H9 (cell line): Measurements from ENCODE around the gene CD209. TPM values are rescaled to one million over a fixed set of nuclear protein-coding genes. Genes with fewer than 3 reads are reported as not detected.

Source experiments
- DNase-seq: peaks from one replicate; pipeline ENCODE4 v3.0.0-alpha.2; 2017
- H2AFZ ChIP-seq: one replicate; pipeline ENCODE4 v1.6.1; 2013; ENCODE audit warnings: mild to moderate bottlenecking, low read length, control low read depth, moderate library complexity
- H2AK5ac ChIP-seq: 2 replicates; pipeline ENCODE4 v1.6.1; 2013; ENCODE audit warnings: low read length, control low read depth, mixed read lengths; ENCODE audit not compliant: insufficient read length
- H2BK120ac ChIP-seq: one replicate; pipeline ENCODE4 v1.6.1; 2013; ENCODE audit warnings: low read depth, mild to moderate bottlenecking, low read length, control low read depth, inconsistent platforms; ENCODE audit not compliant: poor library complexity, severe bottlenecking
- H2BK12ac ChIP-seq: 2 replicates; pipeline ENCODE4 v1.6.1; 2013; ENCODE audit warnings: low read length, control low read depth, mixed read lengths, low read depth; ENCODE audit not compliant: insufficient read length
- H2BK15ac ChIP-seq: 2 replicates; pipeline ENCODE4 v1.6.1; 2013; ENCODE audit warnings: low read depth, low read length, control low read depth
- H2BK20ac ChIP-seq: one replicate; pipeline ENCODE4 v1.6.1; 2013; ENCODE audit warnings: low read depth, mild to moderate bottlenecking, low read length, control low read depth, inconsistent platforms; ENCODE audit not compliant: poor library complexity, severe bottlenecking
- H2BK5ac ChIP-seq: 2 replicates; pipeline ENCODE4 v1.6.1; 2013; ENCODE audit warnings: low read length, control low read depth, mixed read lengths; ENCODE audit not compliant: insufficient read length
- H3K14ac ChIP-seq: 2 replicates; pipeline ENCODE4 v1.6.1; 2013; ENCODE audit warnings: low read length, control low read depth; ENCODE audit not compliant: insufficient read depth
- H3K18ac ChIP-seq: 2 replicates; pipeline ENCODE4 v1.6.1; 2013; ENCODE audit warnings: low read depth, mild to moderate bottlenecking, mixed read lengths, low read length, control low read depth; ENCODE audit not compliant: insufficient read length
- H3K23ac ChIP-seq: 2 replicates; pipeline ENCODE4 v1.6.1; 2013; ENCODE audit warnings: low read length, control low read depth, mixed read lengths, low read depth; ENCODE audit not compliant: insufficient read length
- H3K23me2 ChIP-seq: 2 replicates; pipeline ENCODE4 v1.6.1; 2013; ENCODE audit warnings: low read depth, mild to moderate bottlenecking, mixed read lengths, low read length, control low read depth; ENCODE audit not compliant: insufficient read length, poor library complexity, severe bottlenecking
- H3K27ac ChIP-seq: 2 replicates; pipeline ENCODE4 v1.5.1; 2013; ENCODE audit warnings: low read length, control low read depth, mixed read lengths, low read depth; ENCODE audit not compliant: insufficient read length
- H3K27me3 ChIP-seq: 2 replicates; pipeline ENCODE4 v1.6.1; 2013; ENCODE audit warnings: low read length, control low read depth, inconsistent platforms; ENCODE audit not compliant: insufficient read depth
- H3K4ac ChIP-seq: 2 replicates; pipeline ENCODE4 v1.6.1; 2013; ENCODE audit warnings: low read depth, mild to moderate bottlenecking, control low read depth, inconsistent platforms, low read length, moderate library complexity
- H3K4me1 ChIP-seq: 2 replicates; pipeline ENCODE4 v1.6.1; 2013; ENCODE audit warnings: low read length, control low read depth, inconsistent platforms; ENCODE audit not compliant: insufficient read depth
- H3K4me2 ChIP-seq: 2 replicates; pipeline ENCODE4 v1.6.1; 2013; ENCODE audit warnings: low read length, control low read depth, mixed read lengths; ENCODE audit not compliant: insufficient read length, insufficient read depth
- H3K56ac ChIP-seq: 2 replicates; pipeline ENCODE4 v1.6.1; 2013; ENCODE audit warnings: low read depth, mild to moderate bottlenecking, mixed read lengths, low read length, control low read depth; ENCODE audit not compliant: insufficient read length
- H3K79me1 ChIP-seq: 2 replicates; pipeline ENCODE4 v1.6.1; 2013; ENCODE audit warnings: low read depth, mild to moderate bottlenecking, moderate library complexity, low read length, control low read depth, inconsistent platforms; ENCODE audit not compliant: insufficient read depth, poor library complexity, severe bottlenecking
- H3K79me2 ChIP-seq: 2 replicates; pipeline ENCODE4 v1.6.1; 2013; ENCODE audit warnings: low read length, control low read depth, inconsistent platforms; ENCODE audit not compliant: insufficient read depth
- H3K9ac ChIP-seq: 2 replicates; pipeline ENCODE4 v1.6.1; 2013; ENCODE audit warnings: low read length, control low read depth, mixed read lengths; ENCODE audit not compliant: insufficient read length; ENCODE audit errors: extremely low read depth
- H3K9me3 ChIP-seq: one replicate; pipeline ENCODE4 v1.6.1; 2013; ENCODE audit warnings: low read depth, low read length, inconsistent platforms; ENCODE audit not compliant: control insufficient read depth
- H3T11ph ChIP-seq: one replicate; pipeline ENCODE4 v1.6.1; 2013; ENCODE audit warnings: mild to moderate bottlenecking, low read length, control low read depth, inconsistent platforms
- H4K20me1 ChIP-seq: one replicate; pipeline ENCODE4 v1.6.1; 2013; ENCODE audit not compliant: control insufficient read depth, insufficient read length, insufficient read depth
- H4K5ac ChIP-seq: 2 replicates; pipeline ENCODE4 v1.6.1; 2013; ENCODE audit warnings: low read depth, mild to moderate bottlenecking, mixed read lengths, low read length, control low read depth; ENCODE audit not compliant: insufficient read length
- H4K8ac ChIP-seq: replicated peaks from 2 replicates; pipeline ENCODE4 v1.6.1; 2013; ENCODE audit warnings: low read length, control low read depth, mixed read lengths, low read depth; ENCODE audit not compliant: insufficient read length
- H4K91ac ChIP-seq: 2 replicates; pipeline ENCODE4 v1.6.1; 2013; ENCODE audit warnings: low read depth, mild to moderate bottlenecking, moderate library complexity, mixed read lengths, low read length, control low read depth; ENCODE audit not compliant: insufficient read length
- H3K27ac Mint-ChIP-seq, 3 experiments: 2 replicates in 2 of 3; 3 replicates in 1 of 3; pipeline ENCODE4 v1.8.0; 2020 to 2021; ENCODE audit warnings: mixed read lengths in 3 of 3, mild to moderate bottlenecking in 1 of 3, moderate library complexity in 1 of 3
- H3K27me3 Mint-ChIP-seq: 2 replicates; pipeline ENCODE4 v1.8.0; 2021; ENCODE audit warnings: low read depth, mild to moderate bottlenecking, moderate library complexity, mixed read lengths
- H3K36me3 Mint-ChIP-seq, 3 experiments: 2 replicates in 2 of 3; 3 replicates in 1 of 3; pipeline ENCODE4 v1.8.0; 2020 to 2021; ENCODE audit warnings: low read depth in 3 of 3, mixed read lengths in 3 of 3; ENCODE audit not compliant: insufficient read depth in 1 of 3
- H3K4me1 Mint-ChIP-seq, 2 experiments: 2 replicates each; pipeline ENCODE4 v1.8.0; 2020; ENCODE audit warnings: mixed read lengths in 2 of 2
- H3K4me3 Mint-ChIP-seq, 2 experiments: 2 replicates in 1 of 2; 3 replicates in 1 of 2; pipeline ENCODE4 v1.8.0; 2020 to 2021; ENCODE audit warnings: mild to moderate bottlenecking in 2 of 2, mixed read lengths in 2 of 2, moderate library complexity in 1 of 2
- H3K9me3 Mint-ChIP-seq, 2 experiments: 2 replicates in 1 of 2; 3 replicates in 1 of 2; pipeline ENCODE4 v1.8.0; 2020; ENCODE audit warnings: mild to moderate bottlenecking in 2 of 2, mixed read lengths in 2 of 2, moderate library complexity in 1 of 2
- CTCF ChIP-seq: fragments of 200-600 bp; sonication (generic); conservative IDR thresholded peaks from 3 replicates; pipeline ENCODE4 v1.8.0; 2021; ENCODE audit warnings: antibody characterized with exemption, mild to moderate bottlenecking
- WGBS: extraction: QIAGEN DNeasy Blood & Tissue Kit; methylation state at CpG from one replicate; pipeline ENCODE4 v1.1.7; 2013; ENCODE audit warnings: missing lambda C conversion rate, low lambda C conversion rate, mixed read lengths; ENCODE audit not compliant: insufficient read length; ENCODE audit errors: extremely low coverage; 5-methylcytosine and 5-hydroxymethylcytosine counted together
- total RNA-seq: library from RNA; stranded (reverse); gene quantifications from 2 replicates; pipeline ENCODE4 v1.2.1, GENCODE V29; 2021

Gene CD209
- total RNA-seq, 1 experiment from 2014 or later, result not detected

DNA sequence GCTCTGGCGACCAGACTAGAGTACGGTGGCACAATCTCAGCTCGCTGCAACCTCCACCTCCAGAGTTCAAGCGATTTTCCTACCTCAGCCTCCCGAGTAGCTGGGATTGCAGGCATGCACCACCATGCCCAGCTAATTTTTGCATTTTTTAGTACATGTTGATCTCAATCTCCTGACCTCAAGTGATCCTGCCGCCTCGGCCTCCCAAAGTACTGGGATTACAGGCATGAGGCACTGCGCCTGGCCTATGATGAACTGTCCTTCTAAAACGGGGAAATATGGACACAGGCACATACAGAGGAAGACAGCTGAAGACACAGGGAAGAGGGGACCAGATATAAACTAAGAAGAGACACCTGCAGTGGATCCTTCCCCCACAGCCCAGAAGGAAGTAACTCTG is 28.4 kb upstream of the CD209 start:
- Histone ChIP-seq H3K27ac (no peak overlapping the region), H3K4ac (no peak overlapping the region), H2BK5ac (no peak overlapping the region), H3K9me3 (no peaks in the 10 kb centered on the region), H3K23ac (no peak overlapping the region), H3K79me1 (no peaks in the 10 kb centered on the region), H4K8ac (no peak overlapping the region), H2BK15ac (no peak overlapping the region), H2AFZ (no peak overlapping the region), H2BK120ac (no peak overlapping the region), H3K9ac (no peak overlapping the region), H3K18ac (no peak overlapping the region), H4K20me1 (no peaks in the 10 kb centered on the region), H2BK20ac (no peak overlapping the region), H2AK5ac (no peak overlapping the region), H3K27me3 (no peaks in the 10 kb centered on the region), H3K56ac (no peak overlapping the region), H3K4me2 (no peak overlapping the region), H3K14ac (no peak overlapping the region), H3K4me1 (no peaks in the 10 kb centered on the region), H2BK12ac (no peak overlapping the region), H3K23me2 (no peaks in the 10 kb centered on the region), H3K79me2 (no peaks in the 10 kb centered on the region), H3T11ph (no peak overlapping the region), H4K91ac (no peak overlapping the region), H4K5ac (no peak overlapping the region)
- no peak overlapping the region for H3K4me3 Mint-ChIP-seq
- WGBS, result no CpG with 5 or more reads among the region's 9 CpGs
- no peak overlapping the region for H3K27ac Mint-ChIP-seq
- no peaks in the 10 kb centered on the region for H3K9me3 Mint-ChIP-seq
- no peak for TF ChIP-seq CTCF
- DNase-seq, result no peak
- H3K36me3 Mint-ChIP-seq, result no peaks in the 10 kb centered on the region
- peaks cover 47% of the 10 kb centered on the region for H3K27me3 Mint-ChIP-seq
- peaks cover 9 to 16% of the 10 kb centered on the region in 2 experiments for H3K4me1 Mint-ChIP-seq
